Esophagus muscularis mucosa (tissue), 3 donors: ENCODE measurements around the gene MPP4.

Experiments
- CTCF ChIP-seq, 3 experiments: fragments of 200-600 bp in 2 of 3; fragments of 450-650 bp in 1 of 3; sonication (generic) in 2 of 3; IDR thresholded peaks; one replicate each; pipeline ENCODE4 v1.5.1; 2017 to 2019; ENCODE audit warnings: antibody characterized with exemption in 3 of 3, mild to moderate bottlenecking in 2 of 3, moderate library complexity in 1 of 3
- POLR2A ChIP-seq: fragments of 450-650 bp; IDR thresholded peaks from one replicate; pipeline ENCODE4 v1.6.1; 2017; ENCODE audit warnings: antibody characterized with exemption, moderate library complexity, mild to moderate bottlenecking, low read depth

DNA sequence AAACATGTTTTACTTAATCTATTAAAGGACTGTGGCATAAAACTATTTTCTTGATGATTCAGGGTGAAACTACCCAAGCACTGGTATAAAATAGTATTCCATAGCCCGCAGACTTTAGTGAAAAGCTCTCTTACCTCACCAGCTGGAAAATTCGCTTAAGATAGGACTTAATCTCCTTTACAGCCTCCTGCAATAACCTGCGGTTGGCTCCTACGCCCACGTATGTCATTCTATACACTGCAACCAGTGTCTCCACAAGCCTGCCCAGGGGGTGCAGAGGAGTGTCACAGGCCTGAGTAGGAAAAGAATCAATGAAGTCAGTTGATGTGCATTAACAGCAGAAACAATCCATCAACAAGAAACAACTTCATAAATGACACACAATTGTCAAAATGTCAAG lies 11.3 kb upstream of the MPP4 start:
- TF ChIP-seq CTCF (IDR thresholded peaks at IDR 0.05) (no peak), POLR2A (no peak)
